GM18867 (cell line): Measurements from ENCODE around the gene KCNK13.
"Not testable (repeated sequence)": the region's sequence is repeated elsewhere in the genome, so short reads cannot be mapped to it uniquely, and the experiment has no call there.

ENCODE experiments used
- ATAC-seq: cut with Tn5 transposase; IDR thresholded peaks from one replicate; pipeline ENCODE4 v1.9.1; 2021; ENCODE audit warnings: mild to moderate bottlenecking, moderate library complexity; ENCODE audit not compliant: unreplicated experiment

Gene KCNK13

GRCh38 chr14:90191154-90191553 is 129.4 kb downstream of the KCNK13 start:
- ATAC-seq: no peak

GRCh38 chr14:90191585-90191984 is 129.8 kb downstream of the KCNK13 start:
- no peak for ATAC-seq

GRCh38 chr14:90193925-90194324 is 132.1 kb downstream of the KCNK13 start:
- ATAC-seq: no peak

DNA sequence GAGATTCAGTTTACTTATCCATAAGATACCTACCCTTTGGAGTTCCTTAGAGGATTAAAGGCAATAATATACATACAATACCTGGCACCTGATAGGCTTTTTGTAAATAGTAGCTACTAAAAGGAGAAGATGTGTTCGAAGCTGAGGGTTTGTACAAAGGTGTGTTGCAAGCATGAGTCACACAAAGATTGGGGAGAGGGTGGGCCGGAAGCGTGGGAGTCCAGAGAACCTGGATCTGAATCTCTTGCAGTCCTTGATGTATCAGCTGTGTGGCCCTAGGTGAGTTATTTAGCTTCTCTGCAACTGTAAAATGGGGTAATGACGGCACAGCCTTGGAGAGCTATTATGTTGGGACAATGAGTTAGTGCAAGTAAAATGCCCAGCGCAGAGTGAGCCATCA is 132.9 kb downstream of the KCNK13 start:
- no peak for ATAC-seq

- ATAC-seq: no peak
Observed at GRCh38 chr14:90198541-90199060, 136.8 kb downstream of the KCNK13 start.

DNA sequence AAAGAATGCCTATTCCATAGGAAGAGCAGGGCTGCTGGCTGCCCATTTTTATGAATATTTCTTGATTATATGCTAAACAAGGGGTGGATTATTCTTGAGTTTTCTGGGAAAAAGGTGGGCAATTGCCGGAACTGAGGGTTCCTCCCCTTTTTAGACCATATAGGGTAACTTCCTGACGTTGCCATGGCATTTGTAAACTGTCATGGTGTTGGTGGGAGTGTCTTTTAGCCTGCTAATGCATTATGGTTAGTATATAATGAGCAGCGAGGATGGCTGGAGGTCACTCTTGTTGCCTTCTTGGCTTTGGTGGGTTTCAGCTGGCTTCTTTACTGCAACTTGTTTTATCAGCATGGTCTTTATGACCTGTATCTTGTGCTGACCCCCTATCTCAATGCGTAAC is 138.8 kb downstream of the KCNK13 start:
- not testable (repeated sequence) for ATAC-seq

DNA sequence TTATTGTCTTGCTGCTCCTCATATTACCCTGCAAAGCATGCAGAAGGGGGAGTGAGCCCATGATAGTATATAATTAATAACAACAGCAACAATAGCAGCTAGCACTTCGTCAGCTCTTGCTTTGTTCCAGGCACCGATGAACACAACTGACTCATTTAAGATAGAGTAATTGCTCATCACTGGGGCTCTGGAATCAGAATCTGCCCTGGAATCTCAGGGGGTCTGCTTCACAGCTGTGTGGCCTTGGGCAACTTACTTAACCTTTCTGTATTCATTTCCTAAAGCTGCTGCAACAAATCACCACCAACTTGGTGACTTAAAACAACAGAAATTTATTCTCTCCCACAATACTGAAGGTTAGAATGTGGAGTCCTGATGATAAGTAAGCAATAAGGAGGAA is 139.6 kb downstream of the KCNK13 start:
- no peak for ATAC-seq

DNA sequence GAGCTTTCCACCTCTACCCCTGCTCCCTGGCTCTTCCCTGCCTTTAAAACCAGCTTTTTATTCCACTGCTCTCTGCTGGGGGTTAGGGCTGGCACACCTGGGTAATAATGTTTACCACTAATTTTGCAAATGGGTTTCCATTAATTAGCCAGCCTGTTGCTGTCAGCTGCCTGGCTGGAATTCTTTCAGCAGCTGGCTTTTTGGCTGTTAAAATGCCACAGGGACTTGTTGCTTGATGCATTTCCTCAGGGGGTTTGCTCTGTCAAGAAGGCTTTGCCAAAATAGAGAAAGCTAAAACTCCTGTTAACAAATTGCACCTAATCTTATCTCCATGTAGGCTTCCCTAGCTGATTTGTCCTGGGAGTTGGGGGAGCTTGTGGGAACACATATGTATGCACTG is 142.7 kb downstream of the KCNK13 start:
- ATAC-seq: no peak

- ATAC-seq: no peak
Observed at GRCh38 chr14:90213099-90213748, 151.4 kb downstream of the KCNK13 start.

- ATAC-seq: no peak
Observed at GRCh38 chr14:90228478-90228877, 166.7 kb downstream of the KCNK13 start.

DNA sequence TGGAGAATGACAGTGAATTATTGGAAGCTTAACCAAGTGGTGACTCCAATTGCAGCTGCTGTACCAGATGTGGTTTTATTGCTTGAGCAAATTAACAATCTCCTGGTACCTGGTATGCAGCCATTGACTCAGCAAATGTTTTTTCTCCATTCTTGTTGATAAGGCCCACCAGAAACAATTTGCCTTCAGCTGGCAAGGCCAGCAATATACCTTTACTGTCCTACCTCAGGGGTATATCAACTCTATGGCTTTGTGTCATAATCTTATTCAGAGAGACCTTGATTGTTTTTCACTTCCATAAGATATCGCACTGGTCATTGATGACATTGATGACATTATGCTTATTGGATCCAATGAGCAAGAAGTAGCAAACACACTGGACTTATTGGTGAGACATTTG is 168.1 kb downstream of the KCNK13 start:
- ATAC-seq: not testable (repeated sequence)
